ENCODE results near the gene C22orf31.
A peak's percentile ranks its signal among the peaks of the same experiment; 100 is the strongest.

Gene C22orf31

GRCh38 chr22:29071261-29072045 lies 9.8 kb upstream of the C22orf31 start (continued):
- peak; percentile 57 for TF ChIP-seq ZBTB26 (tag by site-specific recombination; optimal IDR thresholded peaks at IDR 0.05)
- no peak for TF ChIP-seq ZNF501 (tag by site-specific recombination; IDR thresholded peaks at IDR 0.05)
- no peak for TF ChIP-seq GLI4 (tag by site-specific recombination; IDR thresholded peaks at IDR 0.05)
- no peak for TF ChIP-seq ZNF211 (tag by site-specific recombination; IDR thresholded peaks at IDR 0.05; ENCODE audit: low read depth)
- TF ChIP-seq MEIS1 (CRISPR knock-in tag; IDR thresholded peaks at IDR 0.05; ENCODE audit: borderline replicate concordance): no peak
- TF ChIP-seq PRDM1 (tag by site-specific recombination; IDR thresholded peaks at IDR 0.05): no peak
- TF ChIP-seq ZNF18 (tag by site-specific recombination; IDR thresholded peaks at IDR 0.05): no peak

GRCh38 chr22:29070490-29070889 lies 8.9 kb upstream of the C22orf31 start:
- TF ChIP-seq ZNF354C (tag by site-specific recombination; IDR thresholded peaks at IDR 0.05; ENCODE audit: borderline replicate concordance, low read depth): no peak
- TF ChIP-seq MYNN (tag by site-specific recombination; IDR thresholded peaks at IDR 0.05; ENCODE audit: borderline replicate concordance): no peak
- no peak for TF ChIP-seq ZNF214 (tag by site-specific recombination; IDR thresholded peaks at IDR 0.05; ENCODE audit: borderline replicate concordance)
- TF ChIP-seq ZNF768 (tag by site-specific recombination; IDR thresholded peaks at IDR 0.05): no peak
- TF ChIP-seq ZBTB48 (tag by site-specific recombination; IDR thresholded peaks at IDR 0.05): no peak
- no peak for TF ChIP-seq GLI2 (tag by site-specific recombination; IDR thresholded peaks at IDR 0.05; ENCODE audit: borderline replicate concordance, low read depth)
- no peak for TF ChIP-seq ZNF292 (tag by site-specific recombination; IDR thresholded peaks at IDR 0.05; ENCODE audit: borderline replicate concordance, low read depth)
- no peak for TF ChIP-seq ZSCAN18 (tag by site-specific recombination; IDR thresholded peaks at IDR 0.05)
- no peak for TF ChIP-seq ZNF791 (tag by site-specific recombination; IDR thresholded peaks at IDR 0.05)
- no peak for TF ChIP-seq ZNF776 (tag by site-specific recombination; IDR thresholded peaks at IDR 0.05; ENCODE audit: borderline replicate concordance)
- TF ChIP-seq IKZF3 (tag by site-specific recombination; IDR thresholded peaks at IDR 0.05): no peak
- no peaks in the 10 kb centered on the region for H3K36me3 ChIP-seq (ENCODE audit: control insufficient read depth in 2 of 2, insufficient read depth in 1 of 2, low read length in 2 of 2)
- no peaks in the 10 kb centered on the region for H3K9me3 ChIP-seq (ENCODE audit: control insufficient read depth, insufficient read depth, low read depth, low read length)
- ChIA-PET CTCF (no interaction called here), POLR2A (interaction anchor here (0.6 to 0.7 kb wide), 4 partner anchors 9 to 863 kb away, joined by 3 to 5 read pairs (median 4); partner anchors contain the start of gene C22orf31)
- H3K4me1 ChIP-seq (ENCODE audit: control insufficient read depth, insufficient read depth, low read length): no peaks in the 10 kb centered on the region; the same call in 1 of the 2 replicates
- no peak overlapping the region for H3K27ac ChIP-seq (ENCODE audit: extremely low read depth, low read depth, low read length)
- no peak overlapping the region for H3K4me3 ChIP-seq (ENCODE audit: low read depth, low read length)

GRCh38 chr22:29069463-29069862 lies 7.8 kb upstream of the C22orf31 start:
- ChIA-PET POLR2A (no interaction called here), CTCF (interaction anchor here (0.8 kb wide), 1 partner anchor 10 kb away, joined by 3 read pairs; no protein-coding TSS in a partner anchor)
- H3K4me3 ChIP-seq (ENCODE audit: low read depth, low read length): no peak overlapping the region
- H3K4me1 ChIP-seq (ENCODE audit: control insufficient read depth, insufficient read depth, low read length): no peaks in the 10 kb centered on the region; the same call in 1 of the 2 replicates
- H3K27ac ChIP-seq (ENCODE audit: extremely low read depth, low read depth, low read length): no peak overlapping the region
- no peaks in the 10 kb centered on the region for H3K9me3 ChIP-seq (ENCODE audit: control insufficient read depth, insufficient read depth, low read depth, low read length)
- no peaks in the 10 kb centered on the region for H3K36me3 ChIP-seq (ENCODE audit: control insufficient read depth in 2 of 2, insufficient read depth in 1 of 2, low read length in 2 of 2)
- TF ChIP-seq PATZ1 (tag by site-specific recombination; IDR thresholded peaks at IDR 0.05) (no peak), ZNF544 (tag by site-specific recombination; IDR thresholded peaks at IDR 0.05) (no peak), ZNF510 (tag by site-specific recombination; IDR thresholded peaks at IDR 0.05; ENCODE audit: insufficient replicate concordance) (no peak), ZNF704 (tag by site-specific recombination; IDR thresholded peaks at IDR 0.05) (no peak), ELK4 (IDR thresholded peaks at IDR 0.05; ENCODE audit: borderline replicate concordance, low read depth, low read length) (no peak), ZNF175 (tag by site-specific recombination; IDR thresholded peaks at IDR 0.05) (no peak)
